AG04449 (cell line): ENCODE data around the gene MLLT11.
"Not testable (repeated sequence)": the region's sequence is repeated elsewhere in the genome, so short reads cannot be mapped to it uniquely, and the experiment has no call there.

ENCODE experiments used
- CTCF ChIA-PET: fragments of 350-600 bp; formaldehyde crosslinking; extraction: SDS; loops from one replicate; lab custom pipeline; 2021; ENCODE audit warnings: antibody characterized with exemption; lab: Yijun Ruan, JAX
- POLR2A ChIA-PET: fragments of 400-600, 350-600 bp; formaldehyde crosslinking; extraction: SDS; loops from one replicate; lab custom pipeline; 2020; ENCODE audit warnings: antibody characterized with exemption, inconsistent platforms; lab: Yijun Ruan, JAX
- DNase-seq: peaks from one replicate; pipeline ENCODE4 v3.0.0-alpha.2; 2010; ENCODE audit warnings: low read depth, low spot score
- H3K4me3 ChIP-seq: 2 replicates; pipeline ENCODE4 v1.5.1; 2011; ENCODE audit warnings: low read depth, mild to moderate bottlenecking, control low read depth, low read length
- CTCF ChIP-seq: IDR thresholded peaks from one replicate; pipeline ENCODE4 v1.5.1; 2011; ENCODE audit warnings: mild to moderate bottlenecking, moderate library complexity, low read length, control low read depth, inconsistent platforms; ENCODE audit not compliant: insufficient read depth; ENCODE audit errors: missing control alignments

The MLLT11 gene

GRCh38 chr1:151085953-151086559 is 25.9 kb downstream of the MLLT11 start:
- ChIA-PET CTCF (interaction anchor here (1.1 to 9.5 kb wide), 5 partner anchors 10 to 69 kb away, joined by 4 to 115 read pairs (median 7); partner anchors contain the start of gene GABPB2), POLR2A (no interaction called here)
- no peak for DNase-seq
- no peak overlapping the region for H3K4me3 ChIP-seq
- TF ChIP-seq CTCF = no peak

GRCh38 chr1:151097426-151097825 is 37.2 kb downstream of the MLLT11 start:
- H3K4me3 ChIP-seq, DNase-seq: not testable (repeated sequence)
- POLR2A ChIA-PET = interaction anchor here (0.7 kb wide), 1 partner anchor 302 kb away, joined by 3 read pairs; the partner anchor contains the start of gene PSMB4
- CTCF ChIA-PET = interaction anchor here (0.8 to 16.8 kb wide), 12 partner anchors 10 to 243 kb away, joined by 3 to 412 read pairs (median 4); partner anchors contain the start of genes C1orf56, LYSMD1, SCNM1 and TNFAIP8L2

GRCh38 chr1:151098126-151098525 is 37.9 kb downstream of the MLLT11 start:
- no peak for DNase-seq
- ChIA-PET CTCF (interaction anchor here (0.7 to 16.8 kb wide), 11 partner anchors 11 to 243 kb away, joined by 3 to 412 read pairs (median 6); partner anchors contain the start of genes C1orf56, LYSMD1, SCNM1 and TNFAIP8L2), POLR2A (no interaction called here)
- TF ChIP-seq CTCF = no peak
- no peak overlapping the region for H3K4me3 ChIP-seq

GRCh38 chr1:151104630-151105029 is 44.4 kb downstream of the MLLT11 start:
- POLR2A ChIA-PET = no interaction called here
- no peak overlapping the region for H3K4me3 ChIP-seq
- CTCF ChIA-PET = interaction anchor here (1.0 to 16.8 kb wide), 5 partner anchors 8 to 55 kb away, joined by 3 to 412 read pairs (median 5); partner anchors contain the start of genes LYSMD1, SCNM1 and TNFAIP8L2
- TF ChIP-seq CTCF = no peak
- DNase-seq = no peak

GRCh38 chr1:151106894-151107293 is 46.7 kb downstream of the MLLT11 start:
- no peak overlapping the region for H3K4me3 ChIP-seq
- no peak for TF ChIP-seq CTCF
- CTCF ChIA-PET = interaction anchor here (0.9 to 16.8 kb wide), 4 partner anchors 9 to 53 kb away, joined by 3 to 412 read pairs (median 6); partner anchors contain the start of genes LYSMD1, SCNM1 and TNFAIP8L2
- DNase-seq = no peak
- POLR2A ChIA-PET = no interaction called here

- POLR2A ChIA-PET = no interaction called here
- no peak for DNase-seq
- CTCF ChIA-PET = interaction anchor here (0.7 to 2.8 kb wide), 4 partner anchors 9 to 47 kb away, joined by 3 to 12 read pairs (median 6); no protein-coding TSS in a partner anchor
- no peak for TF ChIP-seq CTCF
- no peak overlapping the region for H3K4me3 ChIP-seq
Observed at GRCh38 chr1:151108331-151108730, 48.1 kb downstream of the MLLT11 start.
